ENCODE measurements around the gene CALML4. TPM values are rescaled to one million over a fixed set of nuclear protein-coding genes. Genes with fewer than 3 reads are reported as not detected.
A peak's percentile ranks its signal among the peaks of the same experiment; 100 is the strongest.
"Not testable (repeated sequence)": the region's sequence is repeated elsewhere in the genome, so short reads cannot be mapped to it uniquely, and the experiment has no call there.

CALML4 gene
- total RNA-seq, 1 donor from 2014 or later = 0.91 TPM

DNA sequence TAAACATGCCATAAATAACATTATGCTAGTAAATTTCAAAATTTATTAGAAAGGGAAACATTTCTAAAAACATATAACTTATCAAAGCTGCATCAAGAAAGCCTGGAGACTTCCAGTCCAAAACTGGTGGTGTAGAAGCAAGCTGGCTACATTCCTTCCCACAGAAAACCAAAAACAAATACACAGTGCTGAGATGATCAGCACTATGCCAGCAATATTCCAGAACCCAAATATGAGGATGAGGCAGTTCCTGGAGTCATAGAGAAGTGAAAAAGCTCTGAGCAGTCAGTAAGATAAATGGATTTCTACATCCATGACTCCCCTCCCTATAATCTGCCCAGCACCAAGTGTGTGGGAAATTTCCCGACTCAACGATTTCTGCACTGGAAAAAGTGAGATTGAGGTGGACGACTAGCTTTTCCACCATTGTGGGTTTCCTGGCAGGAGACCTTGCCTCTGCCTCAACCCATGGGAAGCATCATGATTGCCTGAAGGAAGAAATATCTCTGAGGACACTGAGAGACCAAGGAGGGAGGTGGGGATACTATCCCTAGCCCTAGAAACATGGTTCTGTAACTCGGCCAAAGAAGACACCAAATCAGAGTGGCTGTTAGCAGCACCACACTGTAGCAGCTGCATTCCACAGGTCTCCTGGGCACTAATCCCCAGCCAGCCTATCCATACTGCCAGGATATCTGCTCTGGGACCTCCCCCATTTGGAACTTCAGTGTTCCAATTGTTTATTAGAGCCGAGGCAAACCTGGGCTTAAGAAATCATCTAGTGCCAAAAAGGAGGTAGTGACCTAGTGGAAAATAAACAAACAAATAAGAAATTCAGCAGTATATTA lies 36.2 kb upstream of the CALML4 start:
- Mint-ChIP-seq H3K4me1 (ENCODE audit: low read depth, unreplicated experiment) (no peaks in the 10 kb centered on the region), H3K9me3 (ENCODE audit: unreplicated experiment) (peaks cover 8% of the 10 kb centered on the region), H3K36me3 (ENCODE audit: low read depth, unreplicated experiment) (no peaks in the 10 kb centered on the region)

DNA sequence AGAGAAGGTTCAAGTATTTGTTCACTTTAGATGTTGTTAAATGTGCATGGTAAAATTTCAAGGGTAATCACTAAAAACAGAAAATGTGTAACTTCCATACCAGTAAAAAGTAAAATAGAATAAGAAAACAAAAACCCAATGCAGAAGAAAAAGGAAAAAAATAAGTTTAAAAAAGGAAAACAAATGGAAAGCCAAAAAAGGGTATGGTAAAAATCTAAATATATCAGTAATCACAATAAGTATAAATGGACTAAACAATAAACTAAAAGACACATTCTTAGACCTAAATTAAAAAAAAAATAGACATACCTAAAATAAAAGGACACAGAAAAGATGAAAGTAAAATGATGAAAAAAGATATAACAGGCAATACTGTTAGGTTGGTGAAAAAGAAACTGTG lies 33.9 kb upstream of the CALML4 start:
- no peaks in the 10 kb centered on the region for H3K79me2 ChIP-seq (ENCODE audit: insufficient read depth, low read length)
- TF ChIP-seq EZH2 (IDR thresholded peaks at IDR 0.05; ENCODE audit: insufficient read depth, low read length) = no peak
- TF ChIP-seq, protein P1, sequence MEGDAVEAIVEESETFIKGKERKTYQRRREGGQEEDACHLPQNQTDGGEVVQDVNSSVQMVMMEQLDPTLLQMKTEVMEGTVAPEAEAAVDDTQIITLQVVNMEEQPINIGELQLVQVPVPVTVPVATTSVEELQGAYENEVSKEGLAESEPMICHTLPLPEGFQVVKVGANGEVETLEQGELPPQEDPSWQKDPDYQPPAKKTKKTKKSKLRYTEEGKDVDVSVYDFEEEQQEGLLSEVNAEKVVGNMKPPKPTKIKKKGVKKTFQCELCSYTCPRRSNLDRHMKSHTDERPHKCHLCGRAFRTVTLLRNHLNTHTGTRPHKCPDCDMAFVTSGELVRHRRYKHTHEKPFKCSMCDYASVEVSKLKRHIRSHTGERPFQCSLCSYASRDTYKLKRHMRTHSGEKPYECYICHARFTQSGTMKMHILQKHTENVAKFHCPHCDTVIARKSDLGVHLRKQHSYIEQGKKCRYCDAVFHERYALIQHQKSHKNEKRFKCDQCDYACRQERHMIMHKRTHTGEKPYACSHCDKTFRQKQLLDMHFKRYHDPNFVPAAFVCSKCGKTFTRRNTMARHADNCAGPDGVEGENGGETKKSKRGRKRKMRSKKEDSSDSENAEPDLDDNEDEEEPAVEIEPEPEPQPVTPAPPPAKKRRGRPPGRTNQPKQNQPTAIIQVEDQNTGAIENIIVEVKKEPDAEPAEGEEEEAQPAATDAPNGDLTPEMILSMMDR (IDR thresholded peaks at IDR 0.05; ENCODE audit: insufficient read depth, low read depth, low read length) = no peak
- H2AFZ ChIP-seq (ENCODE audit: low read depth, low read length) = no peak overlapping the region
- no peak overlapping the region for H3K27ac ChIP-seq (ENCODE audit: low read depth, low read length)
- H4K20me1 ChIP-seq (ENCODE audit: insufficient read depth, low read length) = no peaks in the 10 kb centered on the region
- H3K9ac ChIP-seq (ENCODE audit: low read length) = no peak overlapping the region
- FAIRE-seq (no peak), DNase-seq (ENCODE audit: low read depth) (no peak)
- Mint-ChIP-seq H3K9me3 (ENCODE audit: unreplicated experiment) (peaks cover 4% of the 10 kb centered on the region), H3K27me3 (ENCODE audit: low read depth, unreplicated experiment) (no peaks in the 10 kb centered on the region), H3K4me1 (ENCODE audit: low read depth, unreplicated experiment) (no peaks in the 10 kb centered on the region), H3K4me3 (ENCODE audit: unreplicated experiment) (no peak overlapping the region), H3K27ac (ENCODE audit: unreplicated experiment) (no peak overlapping the region), H3K36me3 (ENCODE audit: low read depth, unreplicated experiment) (no peaks in the 10 kb centered on the region)
- no peak overlapping the region for H3K4me2 ChIP-seq (ENCODE audit: low read length)
- H3K36me3 ChIP-seq (ENCODE audit: insufficient read depth, low read length) = no peaks in the 10 kb centered on the region
- H3K4me3 ChIP-seq (ENCODE audit: insufficient read depth, low read depth, low read length) = no peak overlapping the region
- no peaks in the 10 kb centered on the region for H3K4me1 ChIP-seq (ENCODE audit: insufficient read depth, low read length)
- peaks cover 2% of the 10 kb centered on the region for H3K27me3 ChIP-seq (ENCODE audit: insufficient read depth, low read length)
- H3K9me3 ChIP-seq (ENCODE audit: insufficient read depth, low read depth, low read length) = no peaks in the 10 kb centered on the region

More for the DNA sequence above, 36.2 kb upstream of the CALML4 start:
- peak; percentile 9 for FAIRE-seq
- H3K27me3 Mint-ChIP-seq (ENCODE audit: low read depth, unreplicated experiment) = no peaks in the 10 kb centered on the region
- no peak overlapping the region for H2AFZ ChIP-seq (ENCODE audit: low read depth, low read length)
- H3K27ac Mint-ChIP-seq (ENCODE audit: unreplicated experiment) = no peak overlapping the region
- H3K4me1 ChIP-seq (ENCODE audit: insufficient read depth, low read length) = no peaks in the 10 kb centered on the region
- TF ChIP-seq, protein P1 (IDR thresholded peaks at IDR 0.05; ENCODE audit: insufficient read depth, low read depth, low read length) = no peak
- TF ChIP-seq EZH2 (IDR thresholded peaks at IDR 0.05; ENCODE audit: insufficient read depth, low read length) = no peak
- H3K4me3 ChIP-seq (ENCODE audit: insufficient read depth, low read depth, low read length) = no peak overlapping the region
- H3K4me2 ChIP-seq (ENCODE audit: low read length) = no peak overlapping the region
- no peaks in the 10 kb centered on the region for H4K20me1 ChIP-seq (ENCODE audit: insufficient read depth, low read length)
- no peak overlapping the region for H3K27ac ChIP-seq (ENCODE audit: low read depth, low read length)
- no peak overlapping the region for H3K4me3 Mint-ChIP-seq (ENCODE audit: unreplicated experiment)
- no peaks in the 10 kb centered on the region for H3K9me3 ChIP-seq (ENCODE audit: insufficient read depth, low read depth, low read length)
- H3K9ac ChIP-seq (ENCODE audit: low read length) = no peak overlapping the region
- H3K79me2 ChIP-seq (ENCODE audit: insufficient read depth, low read length) = no peaks in the 10 kb centered on the region
- no peak for DNase-seq (ENCODE audit: low read depth)
- no peaks in the 10 kb centered on the region for H3K36me3 ChIP-seq (ENCODE audit: insufficient read depth, low read length)
- H3K27me3 ChIP-seq (ENCODE audit: insufficient read depth, low read length) = no peaks in the 10 kb centered on the region

DNA sequence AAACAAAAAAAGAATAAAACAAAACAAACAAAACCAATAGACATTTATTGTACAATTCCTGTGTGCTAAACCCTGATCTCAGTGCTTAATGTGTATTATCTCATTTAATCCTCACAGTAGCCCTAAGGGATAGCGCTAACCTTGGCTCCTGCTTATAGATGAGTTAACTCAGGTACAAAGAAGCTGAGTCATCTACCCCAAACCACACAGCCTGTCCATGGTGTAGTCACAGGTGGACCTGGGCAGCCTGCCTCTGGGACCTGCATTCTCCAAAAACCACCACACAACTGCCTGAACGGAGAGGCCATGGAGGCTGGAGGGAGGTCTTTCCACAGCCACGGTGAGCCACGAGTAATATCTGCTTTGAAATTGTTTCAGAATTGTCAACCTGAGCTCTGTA lies 29.9 kb upstream of the CALML4 start:
- TF ChIP-seq, protein P1 (IDR thresholded peaks at IDR 0.05; ENCODE audit: insufficient read depth, low read depth, low read length) = no peak
- TF ChIP-seq EZH2 (IDR thresholded peaks at IDR 0.05; ENCODE audit: insufficient read depth, low read length) = no peak
- H3K36me3 Mint-ChIP-seq (ENCODE audit: low read depth, unreplicated experiment) = no peaks in the 10 kb centered on the region
- H3K27me3 Mint-ChIP-seq (ENCODE audit: low read depth, unreplicated experiment) = peaks cover 5% of the 10 kb centered on the region
- Histone ChIP-seq H3K27ac (ENCODE audit: low read depth, low read length) (no peak overlapping the region), H3K9ac (ENCODE audit: low read length) (no peak overlapping the region), H3K9me3 (ENCODE audit: insufficient read depth, low read depth, low read length) (no peaks in the 10 kb centered on the region), H2AFZ (ENCODE audit: low read depth, low read length) (no peak overlapping the region), H3K4me2 (ENCODE audit: low read length) (no peak overlapping the region), H3K79me2 (ENCODE audit: insufficient read depth, low read length) (no peaks in the 10 kb centered on the region), H3K4me1 (ENCODE audit: insufficient read depth, low read length) (peaks cover 3% of the 10 kb centered on the region), H3K4me3 (ENCODE audit: insufficient read depth, low read depth, low read length) (no peak overlapping the region), H4K20me1 (ENCODE audit: insufficient read depth, low read length) (no peaks in the 10 kb centered on the region), H3K36me3 (ENCODE audit: insufficient read depth, low read length) (no peaks in the 10 kb centered on the region), H3K27me3 (ENCODE audit: insufficient read depth, low read length) (peaks cover 2% of the 10 kb centered on the region)
- peaks cover 10% of the 10 kb centered on the region for H3K4me1 Mint-ChIP-seq (ENCODE audit: low read depth, unreplicated experiment)
- peaks cover 2% of the 10 kb centered on the region for H3K9me3 Mint-ChIP-seq (ENCODE audit: unreplicated experiment)
- FAIRE-seq (no peak), DNase-seq (ENCODE audit: low read depth) (no peak)
- H3K4me3 Mint-ChIP-seq (ENCODE audit: unreplicated experiment) = no peak overlapping the region
- H3K27ac Mint-ChIP-seq (ENCODE audit: unreplicated experiment) = no peak overlapping the region

DNA sequence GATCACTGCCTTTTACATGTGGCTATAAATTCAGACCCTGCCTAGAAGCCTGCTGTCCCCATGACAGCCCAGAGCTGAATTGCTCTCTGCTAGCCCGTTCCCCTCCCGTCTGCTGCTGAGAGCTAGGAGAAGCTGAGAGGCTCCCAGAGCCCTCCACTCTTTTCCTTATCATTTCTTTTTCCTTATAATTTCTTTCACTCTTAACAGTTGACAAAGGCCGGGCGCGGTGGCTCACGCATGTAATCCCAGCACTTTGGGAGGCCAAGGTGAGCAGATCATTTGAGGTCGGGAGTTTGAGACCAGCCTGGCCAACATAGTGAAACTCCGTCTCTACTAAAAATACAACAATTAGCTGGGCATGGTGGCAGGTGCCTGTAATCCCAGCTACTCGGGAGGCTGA lies 29.4 kb upstream of the CALML4 start:
- not testable (repeated sequence) for H3K27ac Mint-ChIP-seq (ENCODE audit: unreplicated experiment); FAIRE-seq; H3K4me3 ChIP-seq (ENCODE audit: insufficient read depth, low read depth, low read length); H3K36me3 Mint-ChIP-seq (ENCODE audit: low read depth, unreplicated experiment); H3K9me3 Mint-ChIP-seq (ENCODE audit: unreplicated experiment); H3K4me1 ChIP-seq (ENCODE audit: insufficient read depth, low read length); H3K27me3 Mint-ChIP-seq (ENCODE audit: low read depth, unreplicated experiment); H3K4me2 ChIP-seq (ENCODE audit: low read length); H3K27me3 ChIP-seq (ENCODE audit: insufficient read depth, low read length); DNase-seq (ENCODE audit: low read depth); H3K27ac ChIP-seq (ENCODE audit: low read depth, low read length); H3K79me2 ChIP-seq (ENCODE audit: insufficient read depth, low read length); H3K4me3 Mint-ChIP-seq (ENCODE audit: unreplicated experiment); H4K20me1 ChIP-seq (ENCODE audit: insufficient read depth, low read length); H3K9me3 ChIP-seq (ENCODE audit: insufficient read depth, low read depth, low read length); H3K36me3 ChIP-seq (ENCODE audit: insufficient read depth, low read length); H3K9ac ChIP-seq (ENCODE audit: low read length)
- H3K4me1 Mint-ChIP-seq (ENCODE audit: low read depth, unreplicated experiment) = peaks cover 13% of the 10 kb centered on the region
- H2AFZ ChIP-seq (ENCODE audit: low read depth, low read length) = peak overlapping the region; percentile 8
